HUES64 (cell line): ENCODE data around the gene BTBD19.

ENCODE experiments used
- H3K27ac ChIP-seq: 2 replicates; pipeline ENCODE4 v1.7.0; 2013; ENCODE audit warnings: low read depth, low read length, inconsistent platforms
- H3K27me3 ChIP-seq: 2 replicates; pipeline ENCODE4 v1.6.1; 2013; ENCODE audit warnings: mild to moderate bottlenecking, low read length; ENCODE audit not compliant: insufficient read depth
- H3K36me3 ChIP-seq: 2 replicates; pipeline ENCODE4 v1.6.1; 2013; ENCODE audit warnings: mild to moderate bottlenecking, low read length; ENCODE audit not compliant: insufficient read depth
- H3K4me1 ChIP-seq: 2 replicates; pipeline ENCODE4 v1.6.1; 2013; ENCODE audit warnings: mild to moderate bottlenecking, low read length, moderate library complexity; ENCODE audit not compliant: insufficient read depth
- H3K4me3 ChIP-seq: 2 replicates; pipeline ENCODE4 v1.5.1; 2013; ENCODE audit warnings: mild to moderate bottlenecking, low read length, moderate library complexity
- H3K9ac ChIP-seq: 2 replicates; pipeline ENCODE4 v1.6.1; 2013; ENCODE audit warnings: mild to moderate bottlenecking, low read depth, low read length
- H3K9me3 ChIP-seq: 2 replicates; pipeline ENCODE4 v1.6.1; 2013; ENCODE audit warnings: low read depth, low read length; ENCODE audit not compliant: insufficient read depth
- WGBS: fragments of 150-250, 120-280 bp; methylation state at CpG from one replicate; pipeline ENCODE4 v1.1.7; 2013; ENCODE audit warnings: missing lambda C conversion rate; 5-methylcytosine and 5-hydroxymethylcytosine counted together

BTBD19 gene

DNA sequence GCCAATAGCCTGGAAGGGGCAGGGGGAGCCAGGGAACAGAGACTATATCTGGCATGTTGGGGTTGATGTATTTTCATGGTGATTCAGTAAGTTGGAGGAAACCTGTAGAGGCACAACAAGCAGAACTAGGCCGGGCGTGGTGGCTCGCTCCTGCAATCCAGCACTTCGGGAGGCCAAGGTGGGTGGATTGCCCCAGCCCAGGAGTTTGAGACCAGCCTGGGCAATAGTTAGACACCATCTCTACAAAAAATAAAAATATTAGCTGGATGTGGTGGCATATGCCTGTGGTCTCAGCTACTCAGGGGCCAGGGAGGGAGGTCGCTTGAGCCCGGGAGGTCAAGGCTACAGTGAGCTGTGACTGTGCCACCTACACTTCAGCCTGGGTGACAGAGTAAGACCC, 44.9 kb downstream of the BTBD19 start:
- WGBS: 95% methylated on average over 6 of the region's 6 CpGs
- Histone ChIP-seq H3K9ac (no peak overlapping the region), H3K9me3 (no peaks in the 10 kb centered on the region), H3K27ac (no peak overlapping the region), H3K36me3 (peaks cover 4% of the 10 kb centered on the region; the same call in 1 of the 2 replicates), H3K4me1 (no peaks in the 10 kb centered on the region), H3K27me3 (no peaks in the 10 kb centered on the region), H3K4me3 (no peak overlapping the region)

GRCh38 chr1:44854970-44855369, 46.6 kb downstream of the BTBD19 start:
- Histone ChIP-seq H3K9ac (no peak overlapping the region), H3K36me3 (peaks cover 4% of the 10 kb centered on the region; the same call in 1 of the 2 replicates), H3K9me3 (no peaks in the 10 kb centered on the region), H3K4me3 (no peak overlapping the region), H3K27me3 (no peaks in the 10 kb centered on the region), H3K4me1 (no peaks in the 10 kb centered on the region), H3K27ac (no peak overlapping the region)
- 100% methylated on average over 1 of the region's 1 CpG for WGBS

- peaks cover 4% of the 10 kb centered on the region; the same call in 1 of the 2 replicates for H3K4me1 ChIP-seq
- H3K9ac ChIP-seq: no peak overlapping the region
- no peaks in the 10 kb centered on the region for H3K27me3 ChIP-seq
- H3K36me3 ChIP-seq: peaks cover 4% of the 10 kb centered on the region; the same call in 1 of the 2 replicates
- no peak overlapping the region for H3K4me3 ChIP-seq
- 87% methylated on average over 7 of the region's 7 CpGs for whole genome bisulfite sequencing
- no peak overlapping the region for H3K27ac ChIP-seq
- H3K9me3 ChIP-seq: no peaks in the 10 kb centered on the region
Observed at GRCh38 chr1:44855742-44856141, 47.4 kb downstream of the BTBD19 start.

- peaks cover 9% of the 10 kb centered on the region; the same call in 1 of the 2 replicates for H3K4me1 ChIP-seq
- no peak overlapping the region for H3K4me3 ChIP-seq
- H3K9ac ChIP-seq: no peak overlapping the region
- no peaks in the 10 kb centered on the region for H3K9me3 ChIP-seq
- no peaks in the 10 kb centered on the region for H3K27me3 ChIP-seq
- H3K27ac ChIP-seq: no peak overlapping the region
- H3K36me3 ChIP-seq: peaks cover 4% of the 10 kb centered on the region; the same call in 1 of the 2 replicates
- 95% methylated on average over 7 of the region's 7 CpGs for WGBS
Observed at GRCh38 chr1:44857446-44857845, 49.1 kb downstream of the BTBD19 start.

- H3K27ac ChIP-seq: no peak overlapping the region
- no peaks in the 10 kb centered on the region for H3K27me3 ChIP-seq
- H3K9me3 ChIP-seq: no peaks in the 10 kb centered on the region
- peaks cover 10% of the 10 kb centered on the region; the same call in 1 of the 2 replicates for H3K36me3 ChIP-seq
- H3K9ac ChIP-seq: no peak overlapping the region
- H3K4me3 ChIP-seq: no peak overlapping the region
- peaks cover 9% of the 10 kb centered on the region; the same call in 1 of the 2 replicates for H3K4me1 ChIP-seq
- 100% methylated on average over 1 of the region's 1 CpG for WGBS
Observed at GRCh38 chr1:44860331-44860730, 52.0 kb downstream of the BTBD19 start.

- Histone ChIP-seq H3K27me3 (no peaks in the 10 kb centered on the region), H3K36me3 (peaks cover 10% of the 10 kb centered on the region; the same call in 1 of the 2 replicates), H3K9me3 (no peaks in the 10 kb centered on the region), H3K27ac (no peak overlapping the region), H3K9ac (no peak overlapping the region), H3K4me3 (no peak overlapping the region), H3K4me1 (peaks cover 9% of the 10 kb centered on the region; the same call in 1 of the 2 replicates)
- 91% methylated on average over 1 of the region's 1 CpG for WGBS
Observed at GRCh38 chr1:44860891-44861425, 52.6 kb downstream of the BTBD19 start.

- WGBS: 89% methylated on average over 5 of the region's 5 CpGs
- H3K27ac ChIP-seq: no peak overlapping the region
- H3K36me3 ChIP-seq: peaks cover 6% of the 10 kb centered on the region; the same call in 1 of the 2 replicates
- no peak overlapping the region for H3K4me3 ChIP-seq
- H3K9ac ChIP-seq: no peak overlapping the region
- peaks cover 9% of the 10 kb centered on the region; the same call in 1 of the 2 replicates for H3K4me1 ChIP-seq
- no peaks in the 10 kb centered on the region for H3K27me3 ChIP-seq
- no peaks in the 10 kb centered on the region for H3K9me3 ChIP-seq
Observed at GRCh38 chr1:44862829-44863401, 54.6 kb downstream of the BTBD19 start.
